GM12878 (cell line): ENCODE data around the gene ATP6V1G2. TPM values are rescaled to one million over a fixed set of nuclear protein-coding genes. Genes with fewer than 3 reads are reported as not detected.
A peak's percentile ranks its signal among the peaks of the same experiment; 100 is the strongest.

Experiments used
- ATAC-seq: fragments of 200-7000 bp; cut with Tn5 transposase; 3 replicates; pipeline ENCODE4 v1.9.1; 2020; ENCODE audit warnings: mild to moderate bottlenecking, moderate library complexity
- BruUV-seq: library from RNA; stranded (reverse); fragments of 400-500 nt; replicated peaks from 2 replicates; lab custom pipeline; 2021; lab: Mats Ljungman, UMichigan
- CTCF ChIA-PET: fragments of 300-600 bp; sonication (Branson Sonifier 250); formaldehyde crosslinking; extraction: SDS; loops from one replicate; lab custom pipeline; 2021; ENCODE audit warnings: inconsistent platforms; lab: Yijun Ruan, JAX
- POLR2A ChIA-PET: fragments of 350-600 bp; formaldehyde crosslinking; extraction: SDS; loops from one replicate; lab custom pipeline; 2021; ENCODE audit warnings: inconsistent platforms; lab: Charles Lee
- RAD21 ChIA-PET: fragments of 300-600 bp; sonication (Branson Sonifier 250); formaldehyde crosslinking; loops from one replicate; lab custom pipeline; 2023; ENCODE audit warnings: antibody characterized with exemption; ENCODE audit not compliant: unreplicated experiment; lab: Charles Lee
- SMC1A ChIA-PET: fragments of 300-600 bp; sonication (Branson Sonifier 250); formaldehyde crosslinking; loops from one replicate; lab custom pipeline; 2023; ENCODE audit not compliant: unreplicated experiment, uncharacterized antibody; lab: Charles Lee
- DNase-seq: peaks from one replicate; pipeline ENCODE4 v3.0.0-alpha.2; 2011; ENCODE audit warnings: low read depth, low spot score
- FAIRE-seq: peaks from 3 replicates; lab custom pipeline; 2011; peaks lifted over from hg19 to GRCh38; lab: Jason Lieb, UNC
- H2AFZ ChIP-seq: 2 replicates; pipeline ENCODE4 v1.6.0; 2011; ENCODE audit warnings: low read depth, low read length, control low read depth; ENCODE audit not compliant: control insufficient read depth
- H3K27ac ChIP-seq: 2 replicates; pipeline ENCODE4 v1.5.1; 2011; ENCODE audit warnings: control low read depth; ENCODE audit not compliant: control insufficient read depth, insufficient read depth
- H3K27me3 ChIP-seq, 2 experiments: replicated peaks in 1 of 2; 2 replicates each; pipeline versions ENCODE4 v1.6.0 to v1.6.1; 2011; ENCODE audit warnings: low read length in 1 of 2; ENCODE audit not compliant: control insufficient read depth in 2 of 2, insufficient read depth in 2 of 2
- H3K36me3 ChIP-seq, 2 experiments: 2 replicates each; pipeline ENCODE4 v1.5.1; 2011; ENCODE audit warnings: low read length in 1 of 2; ENCODE audit not compliant: control insufficient read depth in 2 of 2, insufficient read depth in 2 of 2
- H3K4me1 ChIP-seq: 2 replicates; pipeline ENCODE4 v1.6.1; 2011; ENCODE audit warnings: mild to moderate bottlenecking, low read length, moderate library complexity, mixed read lengths; ENCODE audit not compliant: control insufficient read depth, insufficient read depth
- H3K4me2 ChIP-seq: 2 replicates; pipeline ENCODE4 v1.6.0; 2011; ENCODE audit warnings: control low read depth; ENCODE audit not compliant: control insufficient read depth, insufficient read depth
- H3K4me3 ChIP-seq: fragments of 200-600 bp; sonication (generic); 2 replicates; pipeline ENCODE4 v1.5.1; 2016
- H3K79me2 ChIP-seq: 2 replicates; pipeline ENCODE4 v1.6.0; 2011; ENCODE audit warnings: low read length; ENCODE audit not compliant: control insufficient read depth, insufficient read depth
- H3K9ac ChIP-seq: 2 replicates; pipeline ENCODE4 v1.8.0; 2011; ENCODE audit warnings: low read length, control low read depth, mixed read lengths; ENCODE audit not compliant: control insufficient read depth, insufficient read depth
- H3K9me3 ChIP-seq: replicated peaks from 3 replicates; pipeline ENCODE4 v1.5.1; 2011; ENCODE audit warnings: mild to moderate bottlenecking, low read length; ENCODE audit not compliant: control insufficient read depth, insufficient read depth
- H4K20me1 ChIP-seq: 2 replicates; pipeline ENCODE4 v1.6.0; 2011; ENCODE audit not compliant: control insufficient read depth, insufficient read depth
- ATF7 ChIP-seq: fragments of 450-650 bp; IDR thresholded peaks from 2 replicates; pipeline ENCODE4 v1.6.1; 2016; ENCODE audit warnings: low read depth, mild to moderate bottlenecking
- CHD4 ChIP-seq: fragments of 200-600 bp; sonication (generic); IDR thresholded peaks from 2 replicates; pipeline ENCODE4 v1.6.1; 2016; ENCODE audit warnings: mild to moderate bottlenecking
- CUX1 ChIP-seq: IDR thresholded peaks from 2 replicates; pipeline ENCODE4 v1.6.1; 2012; ENCODE audit warnings: improper control_type of control experiment, low read depth, low read length; ENCODE audit not compliant: insufficient replicate concordance
- EP300 ChIP-seq, 2 experiments: fragments of 150-350 bp in 1 of 2; IDR thresholded peaks; 2 replicates each; pipeline ENCODE4 v1.6.1; 2011 to 2012; ENCODE audit warnings: low read depth in 2 of 2, low read length in 2 of 2, borderline replicate concordance in 1 of 2, improper control_type of control experiment in 1 of 2, inconsistent platforms in 1 of 2; ENCODE audit not compliant: control insufficient read depth in 1 of 2
- FOS ChIP-seq: IDR thresholded peaks from 3 replicates; pipeline ENCODE4 v1.6.1; 2011; ENCODE audit warnings: borderline replicate concordance; ENCODE audit not compliant: insufficient read length; ENCODE audit errors: extremely low read depth
- MTA3 ChIP-seq: IDR thresholded peaks from 2 replicates; pipeline ENCODE4 v1.6.1; 2012; ENCODE audit warnings: low read length, inconsistent platforms, borderline replicate concordance
- NRF1 ChIP-seq: conservative IDR thresholded peaks from 2 replicates; pipeline ENCODE4 v1.6.1; 2011; ENCODE audit warnings: mild to moderate bottlenecking, low read depth, low read length, improper control_type of control experiment
- RB1 ChIP-seq: fragments of 450-650 bp; formaldehyde crosslinking; IDR thresholded peaks from 2 replicates; pipeline ENCODE4 v1.6.1; 2017; ENCODE audit warnings: mild to moderate bottlenecking, borderline replicate concordance
- RCOR1 ChIP-seq: conservative IDR thresholded peaks from 2 replicates; pipeline ENCODE4 v1.6.1; 2012; ENCODE audit warnings: low read depth, low read length, improper control_type of control experiment
- SUPT20H ChIP-seq: IDR thresholded peaks from 2 replicates; pipeline ENCODE4 v1.6.1; 2011; ENCODE audit warnings: low read depth, mild to moderate bottlenecking, low read length, moderate library complexity, borderline replicate concordance; ENCODE audit not compliant: control insufficient read depth
- ZNF24 ChIP-seq: fragments of 450-650 bp; IDR thresholded peaks from 2 replicates; pipeline ENCODE4 v1.6.1; 2017; ENCODE audit warnings: antibody characterized with exemption, mild to moderate bottlenecking
- ZNF622 ChIP-seq: fragments of 450-650 bp; IDR thresholded peaks from 2 replicates; pipeline ENCODE4 v1.6.1; 2017; ENCODE audit warnings: mild to moderate bottlenecking, inconsistent platforms
- WGBS: methylation state at CpG from one replicate; pipeline ENCODE4 v1.1.6; 2016; ENCODE audit warnings: low lambda C conversion rate; ENCODE audit not compliant: insufficient replicate concordance, insufficient coverage; ENCODE audit errors: missing lambda C conversion rate; 5-methylcytosine and 5-hydroxymethylcytosine counted together
- in situ Hi-C: fragments of 300-500 bp; cut with MboI; formaldehyde crosslinking; loops from 9 replicates; pipeline ENCODE4 v1.14.3; 2018; ENCODE audit warnings: mixed read lengths
- intact Hi-C: fragments of 100-400 bp; cut with micrococcal nuclease; formaldehyde crosslinking; loops from one replicate; pipeline ENCODE4 v1.14.2; 2022; ENCODE audit not compliant: unreplicated experiment
- polyA plus RNA-seq, 11 experiments: library from polyadenylated mRNA; depleted of rRNA in 4 of 11; unstranded in 6 of 11; stranded (reverse) in 5 of 11; fragments of >200 nt; fragmentation: Nextera tagmentation in 4 of 11; fragmentation: Illumina TruSeq in 1 of 11; extraction: Ambion mirVana in 4 of 11; extraction: Trizol in 1 of 11; gene quantifications; 1 replicate in 1 of 11; 2 replicates in 10 of 11; pipeline versions ENCODE4 v1.2.1 to v1.2.3, GENCODE V29; 2011 to 2016; ENCODE audit warnings: inconsistent platforms in 2 of 11, missing spikeins in 2 of 11, low read depth in 1 of 11
- total RNA-seq, 4 experiments: library from RNA; depleted of rRNA in 3 of 4; stranded (reverse); fragments of >200 nt in 3 of 4; fragmentation: Illumina TruSeq in 1 of 4; extraction: Trizol in 1 of 4; gene quantifications; 2 replicates each; pipeline versions ENCODE4 v1.2.1 to v1.2.3, GENCODE V29; 2013 to 2021
- TF ChIP-seq, protein P1 (sequence below): IDR thresholded peaks from 2 replicates; pipeline ENCODE4 v1.6.1; 2011; ENCODE audit warnings: borderline replicate concordance, low read depth, mild to moderate bottlenecking, moderate library complexity, mixed read lengths, low read length; ENCODE audit not compliant: insufficient read depth; ENCODE audit errors: extremely low read length

The ATP6V1G2 gene
- total and polyA plus RNA-seq, 10 of the 15 experiments (the other 5 are each of a cell fraction or from before 2014, with no cell fraction given) = 0.45 to 8.9 (median 2.8) TPM

GRCh38 chr6:31548544-31548873, 2.1 kb upstream of the ATP6V1G2 start (continued):
- no peak for TF ChIP-seq CUX1
- TF ChIP-seq MTA3 = no peak
- TF ChIP-seq CHD4 = no peak

DNA sequence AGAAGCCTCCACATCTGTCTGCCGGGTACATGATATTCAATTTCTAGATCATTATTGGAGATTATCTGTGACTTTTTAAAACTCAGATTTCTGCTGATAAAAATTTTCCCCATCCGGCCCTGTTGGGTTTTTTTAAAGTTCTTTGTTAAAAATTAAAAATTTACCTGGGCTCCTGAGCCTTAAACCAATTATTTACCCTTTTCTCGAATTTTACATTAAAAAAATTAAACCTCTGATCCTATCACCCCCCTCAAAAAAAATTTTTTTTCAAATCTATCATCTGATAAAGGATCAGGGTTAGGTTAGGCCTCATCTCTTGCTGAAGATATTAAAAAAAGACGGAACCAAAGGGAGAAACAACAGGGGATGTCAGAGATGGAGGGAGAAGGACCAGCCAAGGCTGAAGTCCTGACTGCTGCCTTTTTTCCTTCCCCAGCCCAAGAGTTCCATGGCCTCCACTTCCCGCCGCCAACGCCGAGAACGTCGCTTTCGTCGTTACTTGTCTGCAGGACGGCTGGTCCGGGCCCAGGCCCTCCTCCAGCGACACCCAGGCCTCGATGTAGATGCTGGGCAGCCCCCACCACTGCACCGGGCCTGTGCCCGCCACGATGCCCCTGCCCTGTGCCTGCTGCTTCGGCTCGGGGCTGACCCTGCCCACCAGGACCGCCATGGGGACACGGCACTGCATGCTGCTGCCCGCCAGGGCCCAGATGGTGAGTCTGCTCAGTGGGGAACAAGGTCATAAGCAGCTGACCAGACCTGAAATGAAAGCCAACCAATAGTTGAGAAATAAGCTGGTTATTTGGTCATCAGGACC, 1.5 kb upstream of the ATP6V1G2 start:
- Histone ChIP-seq H3K4me3 (peak overlapping the region; percentile 68), H3K9me3 (no peaks in the 10 kb centered on the region), H3K79me2 (peaks cover 16% of the 10 kb centered on the region), H3K27me3 (no peaks in the 10 kb centered on the region), H3K4me2 (peak overlapping the region; percentile 70), H3K4me1 (peaks cover 23% of the 10 kb centered on the region; the same call in 1 of the 2 replicates), H4K20me1 (no peaks in the 10 kb centered on the region), H3K9ac (peak overlapping the region; percentile 58), H3K27ac (peak overlapping the region; percentile 64), H3K36me3 (no peaks in the 10 kb centered on the region; a peak in 1 of 4 replicates), H2AFZ (no peak overlapping the region)
- BruUV-seq = TSS peak; percentile 73
- FAIRE-seq (no peak), DNase-seq (no peak), ATAC-seq (no peak)
- SMC1A ChIA-PET = interaction anchor here (0.6 to 34.7 kb wide), 11 partner anchors 8 to 284 kb away, joined by 3 to 1989 read pairs (median 4); partner anchors contain the start of genes AIF1, BAG6, LST1 and LTA
- intact Hi-C loops = loop anchor here (2.0 to 10.0 kb wide), 2 partner anchors 105 to 357 kb away; partner anchors contain the start of genes BAG6 and ZBTB12
- POLR2A ChIA-PET = interaction anchor here (0.6 to 8.5 kb wide), 17 partner anchors 8 to 424 kb away, joined by 3 to 164 read pairs (median 4); partner anchors contain the start of genes CSNK2B, DXO, LST1 and LTA
- in situ Hi-C loops = loop anchor here (5.0 to 10.0 kb wide), 2 partner anchors 49 to 287 kb away; no protein-coding TSS in a partner anchor
- RAD21 ChIA-PET = interaction anchor here (0.6 to 16.9 kb wide), 11 partner anchors 11 to 283 kb away, joined by 3 to 668 read pairs (median 5); partner anchors contain the start of genes BAG6, LSM2, LST1 and LTB
- whole genome bisulfite sequencing = 80% methylated on average over 24 of the region's 24 CpGs
- CTCF ChIA-PET = interaction anchor here (0.7 to 34.8 kb wide), 13 partner anchors 10 to 191 kb away, joined by 3 to 2098 read pairs (median 4); partner anchors contain the start of genes LST1, LTB, NCR3 and TNF
- TF ChIP-seq RCOR1 (no peak), ZNF24 (no peak), FOS (no peak), RB1 (no peak), NRF1 (no peak), ATF7 (no peak), EP300 (IDR thresholded peaks at IDR 0.05; ENCODE audit: borderline replicate concordance in 1 of 2, control insufficient read depth in 1 of 2, low read depth in 2 of 2, low read length in 2 of 2) (no peak), ZNF622 (no peak), SUPT20H (no peak), CHD4 (no peak)
- TF ChIP-seq, protein P1, sequence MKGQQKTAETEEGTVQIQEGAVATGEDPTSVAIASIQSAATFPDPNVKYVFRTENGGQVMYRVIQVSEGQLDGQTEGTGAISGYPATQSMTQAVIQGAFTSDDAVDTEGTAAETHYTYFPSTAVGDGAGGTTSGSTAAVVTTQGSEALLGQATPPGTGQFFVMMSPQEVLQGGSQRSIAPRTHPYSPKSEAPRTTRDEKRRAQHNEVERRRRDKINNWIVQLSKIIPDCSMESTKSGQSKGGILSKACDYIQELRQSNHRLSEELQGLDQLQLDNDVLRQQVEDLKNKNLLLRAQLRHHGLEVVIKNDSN = no peak
